ENCODE measurements around the gene ITGA1.
"Not testable (repeated sequence)": the region's sequence is repeated elsewhere in the genome, so short reads cannot be mapped to it uniquely, and the experiment has no call there.

Gene ITGA1

GRCh38 chr5:52952483-52952882, 164.8 kb downstream of the ITGA1 start:
- H3K27ac ChIP-seq, result no peak overlapping the region
- POLR2A ChIA-PET (ENCODE audit: low non-redundant PET), result no interaction called here
- no peak for TF ChIP-seq CTCF (conservative IDR thresholded peaks at IDR 0.05; ENCODE audit: low read depth)
- no peak for DNase-seq (ENCODE audit: low spot score)
- CTCF ChIA-PET, result interaction anchor here (0.6 to 4.8 kb wide), 5 partner anchors 33 to 487 kb away, joined by 3 to 40 read pairs (median 3); no protein-coding TSS in a partner anchor

- CTCF ChIA-PET, result no interaction called here
- POLR2A ChIA-PET (ENCODE audit: low non-redundant PET), result no interaction called here
- no peak for TF ChIP-seq CTCF (conservative IDR thresholded peaks at IDR 0.05; ENCODE audit: low read depth)
- DNase-seq (ENCODE audit: low spot score), result no peak
- no peak overlapping the region for H3K27ac ChIP-seq
These were observed 168.3 kb downstream of the ITGA1 start for GRCh38 chr5:52956014-52956413.

GRCh38 chr5:52956915-52957747, 169.4 kb downstream of the ITGA1 start:
- no peak overlapping the region for H3K27ac ChIP-seq
- no peak for TF ChIP-seq CTCF (conservative IDR thresholded peaks at IDR 0.05; ENCODE audit: low read depth)
- ChIA-PET CTCF (no interaction called here), POLR2A (ENCODE audit: low non-redundant PET) (no interaction called here)
- DNase-seq (ENCODE audit: low spot score), result no peak

- POLR2A ChIA-PET (ENCODE audit: low non-redundant PET), result interaction anchor here (0.6 to 0.7 kb wide), 2 partner anchors 27 to 45 kb away, joined by 3 read pairs; no protein-coding TSS in a partner anchor
- DNase-seq (ENCODE audit: low spot score), result peak; percentile 50
- CTCF ChIA-PET, result interaction anchor here (1.2 kb wide), 1 partner anchor 13 kb away, joined by 7 read pairs; no protein-coding TSS in a partner anchor
- no peak for TF ChIP-seq CTCF (conservative IDR thresholded peaks at IDR 0.05; ENCODE audit: low read depth)
- no peak overlapping the region for H3K27ac ChIP-seq
These were observed 173.6 kb downstream of the ITGA1 start for GRCh38 chr5:52961274-52961681.

- CTCF ChIA-PET, result interaction anchor here (0.6 to 1.3 kb wide), 7 partner anchors 15 to 577 kb away, joined by 3 to 5 read pairs (median 4); no protein-coding TSS in a partner anchor
- no peak for TF ChIP-seq CTCF (conservative IDR thresholded peaks at IDR 0.05; ENCODE audit: low read depth)
- POLR2A ChIA-PET (ENCODE audit: low non-redundant PET), result interaction anchor here (0.5 kb wide), 1 partner anchor 19 kb away, joined by 4 read pairs; no protein-coding TSS in a partner anchor
- no peak for DNase-seq (ENCODE audit: low spot score)
- no peak overlapping the region for H3K27ac ChIP-seq
These were observed 175.9 kb downstream of the ITGA1 start for GRCh38 chr5:52963636-52964035.

- ChIA-PET CTCF (interaction anchor here (0.6 to 1.3 kb wide), 5 partner anchors 15 to 577 kb away, joined by 3 to 5 read pairs (median 4); no protein-coding TSS in a partner anchor), POLR2A (ENCODE audit: low non-redundant PET) (no interaction called here)
- H3K27ac ChIP-seq, result no peak overlapping the region
- no peak for TF ChIP-seq CTCF (conservative IDR thresholded peaks at IDR 0.05; ENCODE audit: low read depth)
- no peak for DNase-seq (ENCODE audit: low spot score)
These were observed 176.4 kb downstream of the ITGA1 start for GRCh38 chr5:52964138-52964537.

GRCh38 chr5:52976157-52976556, 188.4 kb downstream of the ITGA1 start:
- POLR2A ChIA-PET (ENCODE audit: low non-redundant PET); DNase-seq (ENCODE audit: low spot score); H3K27ac ChIP-seq: not testable (repeated sequence)
- CTCF ChIA-PET, result interaction anchor here (0.7 kb wide), 2 partner anchors 26 to 40 kb away, joined by 3 read pairs; no protein-coding TSS in a partner anchor
